Panc1 (cell line): Measurements from ENCODE around the gene SZT2. TPM values are rescaled to one million over a fixed set of nuclear protein-coding genes. Genes with fewer than 3 reads are reported as not detected.

Source experiments
- ATAC-seq: fragments of 200-7000 bp; cut with Tn5 transposase; 2 replicates; pipeline ENCODE4 v1.9.1; 2020; ENCODE audit warnings: mild to moderate bottlenecking, moderate library complexity
- BruUV-seq: library from RNA; stranded (reverse); fragments of 400-500 nt; replicated peaks from 2 replicates; lab custom pipeline; 2021; lab: Mats Ljungman, UMichigan
- CTCF ChIA-PET: fragments of 300-600 bp; sonication (Branson Sonifier 250); formaldehyde crosslinking; loops from one replicate; lab custom pipeline; 2022; ENCODE audit warnings: antibody characterized with exemption; lab: Charles Lee
- POLR2A ChIA-PET: fragments of 300-600 bp; sonication (Branson Sonifier 250); formaldehyde crosslinking; loops from one replicate; lab custom pipeline; 2022; ENCODE audit warnings: antibody characterized with exemption; lab: Charles Lee
- DNase-seq: peaks from one replicate; pipeline ENCODE4 v3.0.0-alpha.2; 2010; ENCODE audit warnings: low read depth, low spot score
- H3K27ac ChIP-seq: 2 replicates; pipeline ENCODE4 v1.5.1; 2011; ENCODE audit warnings: mild to moderate bottlenecking, low read length, inconsistent platforms
- H3K27me3 ChIP-seq: fragments of 200-500 bp; sonication (Bioruptor generic); 2 replicates; pipeline ENCODE4 v1.6.0; 2014; ENCODE audit warnings: low read length, inconsistent platforms; ENCODE audit not compliant: control insufficient read depth, insufficient read depth
- H3K36me3 ChIP-seq: fragments of 200-500 bp; sonication (Bioruptor generic); 2 replicates; pipeline ENCODE4 v1.5.1; 2014; ENCODE audit warnings: inconsistent platforms, mild to moderate bottlenecking, low read length, moderate library complexity; ENCODE audit not compliant: control insufficient read depth, insufficient read depth
- H3K4me1 ChIP-seq: 2 replicates; pipeline ENCODE4 v1.5.1; 2011; ENCODE audit warnings: inconsistent platforms, mild to moderate bottlenecking, low read length, moderate library complexity; ENCODE audit not compliant: control insufficient read depth, insufficient read depth
- H3K4me3 ChIP-seq, 2 experiments: 2 replicates each; pipeline ENCODE4 v1.5.1; 2011 to 2012; ENCODE audit warnings: low read depth in 2 of 2, low read length in 2 of 2, mild to moderate bottlenecking in 2 of 2, inconsistent platforms in 1 of 2, moderate library complexity in 1 of 2
- H3K9me3 ChIP-seq: fragments of 200-500 bp; sonication (Bioruptor generic); 2 replicates; pipeline ENCODE4 v1.5.1; 2014; ENCODE audit warnings: low read depth, mild to moderate bottlenecking, inconsistent platforms, low read length, moderate library complexity; ENCODE audit not compliant: control insufficient read depth, insufficient read depth
- POLR2AphosphoS5 ChIP-seq: IDR thresholded peaks from 2 replicates; pipeline ENCODE4 v1.6.1; 2012; ENCODE audit warnings: mild to moderate bottlenecking, low read depth, low read length, moderate library complexity
- SIN3A ChIP-seq: IDR thresholded peaks from 2 replicates; pipeline ENCODE4 v1.6.1; 2012; ENCODE audit warnings: low read depth, mild to moderate bottlenecking, low read length, moderate library complexity, borderline replicate concordance; ENCODE audit not compliant: insufficient read depth
- TCF7L2 ChIP-seq: IDR thresholded peaks from 2 replicates; pipeline ENCODE4 v1.6.1; 2011; ENCODE audit warnings: mild to moderate bottlenecking, low read depth, low read length, inconsistent platforms
- in situ Hi-C: cut with HindIII; loops from 2 replicates; pipeline ENCODE4 v1.10.0; 2016; ENCODE audit warnings: low sequenced_read_pairs, low pct_unique_long_range_greater_than_20kb
- intact Hi-C: fragments of 100-400 bp; cut with micrococcal nuclease; formaldehyde crosslinking; loops from one replicate; pipeline ENCODE4 v1.10.0; 2022; ENCODE audit not compliant: unreplicated experiment
- total RNA-seq: library from RNA; stranded (reverse); gene quantifications from one replicate; pipeline ENCODE4 v1.2.1, GENCODE V29; 2021; ENCODE audit not compliant: unreplicated experiment
- TF ChIP-seq, protein P1 (sequence below): fragments of 450-650 bp; IDR thresholded peaks from 2 replicates; pipeline ENCODE4 v1.5.1; 2017; ENCODE audit warnings: mild to moderate bottlenecking
- TF ChIP-seq, protein P2 (sequence below), 2 experiments: IDR thresholded peaks; 2 replicates each; pipeline ENCODE4 v1.6.1; 2011 to 2012; ENCODE audit warnings: low read depth in 2 of 2, control low read depth in 1 of 2, low read length in 1 of 2, mild to moderate bottlenecking in 1 of 2, moderate library complexity in 1 of 2; ENCODE audit not compliant: insufficient read depth in 1 of 2

The SZT2 gene
- total RNA-seq, 1 experiment from 2014 or later: 40.2 TPM

GRCh38 chr1:43420874-43421273 lies 31.2 kb downstream of the SZT2 start:
- CTCF ChIA-PET: no interaction called here
- Histone ChIP-seq H3K4me1 (no peaks in the 10 kb centered on the region), H3K9me3 (no peaks in the 10 kb centered on the region), H3K27me3 (no peaks in the 10 kb centered on the region), H3K36me3 (peaks cover 3% of the 10 kb centered on the region; the same call in 1 of the 2 replicates), H3K27ac (no peak overlapping the region), H3K4me3 (no peak overlapping the region)
- TF ChIP-seq POLR2AphosphoS5 (no peak), TCF7L2 (no peak), SIN3A (no peak)
- TF ChIP-seq, protein P1, sequence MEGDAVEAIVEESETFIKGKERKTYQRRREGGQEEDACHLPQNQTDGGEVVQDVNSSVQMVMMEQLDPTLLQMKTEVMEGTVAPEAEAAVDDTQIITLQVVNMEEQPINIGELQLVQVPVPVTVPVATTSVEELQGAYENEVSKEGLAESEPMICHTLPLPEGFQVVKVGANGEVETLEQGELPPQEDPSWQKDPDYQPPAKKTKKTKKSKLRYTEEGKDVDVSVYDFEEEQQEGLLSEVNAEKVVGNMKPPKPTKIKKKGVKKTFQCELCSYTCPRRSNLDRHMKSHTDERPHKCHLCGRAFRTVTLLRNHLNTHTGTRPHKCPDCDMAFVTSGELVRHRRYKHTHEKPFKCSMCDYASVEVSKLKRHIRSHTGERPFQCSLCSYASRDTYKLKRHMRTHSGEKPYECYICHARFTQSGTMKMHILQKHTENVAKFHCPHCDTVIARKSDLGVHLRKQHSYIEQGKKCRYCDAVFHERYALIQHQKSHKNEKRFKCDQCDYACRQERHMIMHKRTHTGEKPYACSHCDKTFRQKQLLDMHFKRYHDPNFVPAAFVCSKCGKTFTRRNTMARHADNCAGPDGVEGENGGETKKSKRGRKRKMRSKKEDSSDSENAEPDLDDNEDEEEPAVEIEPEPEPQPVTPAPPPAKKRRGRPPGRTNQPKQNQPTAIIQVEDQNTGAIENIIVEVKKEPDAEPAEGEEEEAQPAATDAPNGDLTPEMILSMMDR: no peak
- TF ChIP-seq, protein P2, sequence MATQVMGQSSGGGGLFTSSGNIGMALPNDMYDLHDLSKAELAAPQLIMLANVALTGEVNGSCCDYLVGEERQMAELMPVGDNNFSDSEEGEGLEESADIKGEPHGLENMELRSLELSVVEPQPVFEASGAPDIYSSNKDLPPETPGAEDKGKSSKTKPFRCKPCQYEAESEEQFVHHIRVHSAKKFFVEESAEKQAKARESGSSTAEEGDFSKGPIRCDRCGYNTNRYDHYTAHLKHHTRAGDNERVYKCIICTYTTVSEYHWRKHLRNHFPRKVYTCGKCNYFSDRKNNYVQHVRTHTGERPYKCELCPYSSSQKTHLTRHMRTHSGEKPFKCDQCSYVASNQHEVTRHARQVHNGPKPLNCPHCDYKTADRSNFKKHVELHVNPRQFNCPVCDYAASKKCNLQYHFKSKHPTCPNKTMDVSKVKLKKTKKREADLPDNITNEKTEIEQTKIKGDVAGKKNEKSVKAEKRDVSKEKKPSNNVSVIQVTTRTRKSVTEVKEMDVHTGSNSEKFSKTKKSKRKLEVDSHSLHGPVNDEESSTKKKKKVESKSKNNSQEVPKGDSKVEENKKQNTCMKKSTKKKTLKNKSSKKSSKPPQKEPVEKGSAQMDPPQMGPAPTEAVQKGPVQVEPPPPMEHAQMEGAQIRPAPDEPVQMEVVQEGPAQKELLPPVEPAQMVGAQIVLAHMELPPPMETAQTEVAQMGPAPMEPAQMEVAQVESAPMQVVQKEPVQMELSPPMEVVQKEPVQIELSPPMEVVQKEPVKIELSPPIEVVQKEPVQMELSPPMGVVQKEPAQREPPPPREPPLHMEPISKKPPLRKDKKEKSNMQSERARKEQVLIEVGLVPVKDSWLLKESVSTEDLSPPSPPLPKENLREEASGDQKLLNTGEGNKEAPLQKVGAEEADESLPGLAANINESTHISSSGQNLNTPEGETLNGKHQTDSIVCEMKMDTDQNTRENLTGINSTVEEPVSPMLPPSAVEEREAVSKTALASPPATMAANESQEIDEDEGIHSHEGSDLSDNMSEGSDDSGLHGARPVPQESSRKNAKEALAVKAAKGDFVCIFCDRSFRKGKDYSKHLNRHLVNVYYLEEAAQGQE (IDR thresholded peaks at IDR 0.05; ENCODE audit: insufficient read depth in 1 of 2, low read depth in 2 of 2, low read length in 1 of 2): no peak
- ATAC-seq (no peak), DNase-seq (no peak)
- POLR2A ChIA-PET: no interaction called here
- in situ Hi-C loops: no loop called here
- intact Hi-C loops: no loop called here
- BruUV-seq: no TSS peak

DNA sequence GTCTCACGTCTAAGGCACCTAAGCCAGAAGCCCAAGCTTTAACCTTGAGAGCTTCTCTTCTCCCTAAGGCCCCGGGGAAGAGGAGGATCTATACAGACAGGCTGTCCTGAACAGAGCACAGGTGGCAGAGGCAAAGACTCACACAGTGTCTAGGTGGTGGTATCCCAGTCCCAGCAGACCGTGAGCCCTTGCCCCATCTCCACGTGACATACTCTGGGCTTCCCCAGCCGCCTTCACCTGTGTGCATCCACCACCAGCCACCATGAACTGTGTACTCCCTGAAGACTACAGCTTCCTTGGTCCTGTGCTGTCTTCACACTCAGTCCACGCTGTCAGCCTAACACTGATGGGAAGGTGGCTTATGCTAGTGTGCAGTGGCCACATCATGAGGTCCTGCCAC lies 31.7 kb downstream of the SZT2 start:
- no peak overlapping the region for H3K27ac ChIP-seq
- no peaks in the 10 kb centered on the region for H3K4me1 ChIP-seq
- no peak overlapping the region for H3K4me3 ChIP-seq
- TF ChIP-seq TCF7L2 (no peak), POLR2AphosphoS5 (no peak), SIN3A (no peak)
- TF ChIP-seq, protein P1: no peak
- TF ChIP-seq, protein P2 (IDR thresholded peaks at IDR 0.05; ENCODE audit: insufficient read depth in 1 of 2, low read depth in 2 of 2, low read length in 1 of 2): no peak
- no TSS peak for BruUV-seq
- peaks cover 3% of the 10 kb centered on the region; the same call in 1 of the 2 replicates for H3K36me3 ChIP-seq
- H3K27me3 ChIP-seq: no peaks in the 10 kb centered on the region
- H3K9me3 ChIP-seq: no peaks in the 10 kb centered on the region
- ATAC-seq (no peak), DNase-seq (no peak)
- CTCF ChIA-PET: no interaction called here
- POLR2A ChIA-PET: no interaction called here
- intact Hi-C loops: no loop called here
- in situ Hi-C loops: no loop called here
